Neural cell (in vitro differentiated cells): ENCODE measurements around the gene SAE1. TPM values are rescaled to one million over a fixed set of nuclear protein-coding genes. Genes with fewer than 3 reads are reported as not detected.

Source experiments
- H2AFZ ChIP-seq: fragments of 200-600, 300-800 bp; sonication (generic), shearing (Covaris generic); 2 replicates; pipeline ENCODE4 v1.6.0; 2014; ENCODE audit warnings: low read depth, mild to moderate bottlenecking, antibody characterized with exemption, low read length, moderate library complexity
- H3F3A ChIP-seq: fragments of 200-600 bp; shearing (Covaris generic); 2 replicates; pipeline ENCODE4 v1.6.1; 2016; ENCODE audit warnings: mild to moderate bottlenecking, moderate library complexity, mixed read lengths, antibody characterized with exemption, low read length; ENCODE audit not compliant: insufficient read depth, poor library complexity, severe bottlenecking
- H3K27ac ChIP-seq: fragments of 200-600, 300-800 bp; sonication (generic), shearing (Covaris generic); 2 replicates; pipeline ENCODE4 v1.5.1; 2014; ENCODE audit warnings: mild to moderate bottlenecking, low read length, moderate library complexity
- H3K27me3 ChIP-seq: fragments of 300-800, 200-600 bp; sonication (generic), shearing (Covaris generic); 2 replicates; pipeline ENCODE4 v1.6.0; 2014; ENCODE audit warnings: mild to moderate bottlenecking, low read depth, low read length, moderate library complexity; ENCODE audit not compliant: insufficient read depth
- H3K36me3 ChIP-seq: fragments of 300-800, 200-600 bp; sonication (generic), shearing (Covaris generic); 2 replicates; pipeline ENCODE4 v1.5.1; 2014; ENCODE audit warnings: mild to moderate bottlenecking, antibody characterized with exemption, low read length, moderate library complexity; ENCODE audit not compliant: insufficient read depth
- H3K4me2 ChIP-seq: fragments of 300-800, 200-600 bp; sonication (generic), shearing (Covaris generic); 2 replicates; pipeline ENCODE4 v1.6.0; 2014; ENCODE audit warnings: mild to moderate bottlenecking, low read length
- H3K4me3 ChIP-seq: fragments of 300-800, 200-600 bp; sonication (generic), shearing (Covaris generic); 2 replicates; pipeline ENCODE4 v1.5.1; 2014; ENCODE audit warnings: mild to moderate bottlenecking, low read length, moderate library complexity
- H3K79me2 ChIP-seq: fragments of 200-600 bp; shearing (Covaris generic); replicated peaks from 2 replicates; pipeline ENCODE4 v1.6.0; 2014; ENCODE audit warnings: mild to moderate bottlenecking, low read length, moderate library complexity; ENCODE audit not compliant: insufficient read depth
- H3K9ac ChIP-seq: fragments of 300-800, 200-600 bp; sonication (generic), shearing (Covaris generic); 2 replicates; pipeline ENCODE4 v1.6.1; 2016; ENCODE audit warnings: mild to moderate bottlenecking, low read length, mixed read lengths
- H3K9me2 ChIP-seq: fragments of 200-600 bp; shearing (Covaris generic); 2 replicates; pipeline ENCODE4 v1.6.1; 2016; ENCODE audit warnings: mild to moderate bottlenecking, low read length, mixed read lengths; ENCODE audit not compliant: insufficient read depth
- H3K9me3 ChIP-seq: fragments of 200-600, 300-800 bp; sonication (generic), shearing (Covaris generic); 2 replicates; pipeline ENCODE4 v1.6.1; 2016; ENCODE audit warnings: mild to moderate bottlenecking, mixed run types, low read length, moderate library complexity, mixed read lengths
- H4K20me1 ChIP-seq: fragments of 200-600 bp; shearing (Covaris generic); 2 replicates; pipeline ENCODE4 v1.6.1; 2016; ENCODE audit warnings: mild to moderate bottlenecking, mixed run types; ENCODE audit not compliant: insufficient read depth
- CTCF ChIP-seq: fragments of 450-650 bp; IDR thresholded peaks from 2 replicates; pipeline ENCODE4 v1.5.1; 2014; ENCODE audit warnings: antibody characterized with exemption, mild to moderate bottlenecking, moderate library complexity; ENCODE audit not compliant: poor library complexity, severe bottlenecking
- EP300 ChIP-seq: fragments of 450-650 bp; conservative IDR thresholded peaks from 2 replicates; pipeline ENCODE4 v1.6.1; 2014; ENCODE audit warnings: antibody characterized with exemption, mild to moderate bottlenecking, moderate library complexity; ENCODE audit not compliant: poor library complexity, severe bottlenecking
- EZH2 ChIP-seq: fragments of 200-600, 300-800 bp; shearing (Covaris generic), sonication (generic); IDR thresholded peaks from 2 replicates; pipeline ENCODE4 v1.6.1; 2014; ENCODE audit warnings: antibody characterized with exemption, low read length, borderline replicate concordance, mild to moderate bottlenecking; ENCODE audit not compliant: insufficient read depth, poor library complexity, severe bottlenecking
- MXI1 ChIP-seq: fragments of 450-650 bp; conservative IDR thresholded peaks from 2 replicates; pipeline ENCODE4 v1.6.1; 2014; ENCODE audit warnings: antibody characterized with exemption, mild to moderate bottlenecking; ENCODE audit not compliant: poor library complexity, severe bottlenecking
- POLR2AphosphoS5 ChIP-seq: IDR thresholded peaks from 2 replicates; pipeline ENCODE4 v1.6.1; 2012
- RAD21 ChIP-seq: fragments of 450-650 bp; conservative IDR thresholded peaks from 2 replicates; pipeline ENCODE4 v1.6.1; 2014; ENCODE audit warnings: antibody characterized with exemption, mild to moderate bottlenecking, moderate library complexity
- SMC3 ChIP-seq: fragments of 450-650 bp; conservative IDR thresholded peaks from 2 replicates; pipeline ENCODE4 v1.6.1; 2014; ENCODE audit warnings: antibody characterized with exemption, mild to moderate bottlenecking, moderate library complexity; ENCODE audit not compliant: poor library complexity
- TAF1 ChIP-seq: IDR thresholded peaks from 2 replicates; pipeline ENCODE4 v1.6.1; 2012; ENCODE audit warnings: low read depth
- polyA plus RNA-seq: library from polyadenylated mRNA; depleted of rRNA; stranded (reverse); fragments of >200 nt; gene quantifications from 2 replicates; pipeline ENCODE4 v1.2.3, GENCODE V29; 2014
- TF ChIP-seq, protein P1 (sequence below): IDR thresholded peaks from 2 replicates; pipeline ENCODE4 v1.6.1; 2012; ENCODE audit warnings: borderline replicate concordance

Gene SAE1
- polyA plus RNA-seq, 1 donor from 2014 or later = 178 TPM

GRCh38 chr19:47153266-47153665 lies 22.6 kb downstream of the SAE1 start:
- no peak overlapping the region for H3K4me3 ChIP-seq
- no peak overlapping the region for H3K9ac ChIP-seq
- no peak overlapping the region for H2AFZ ChIP-seq
- H3K9me2 ChIP-seq = no peaks in the 10 kb centered on the region
- H3F3A ChIP-seq = no peaks in the 10 kb centered on the region
- no peak for TF ChIP-seq EP300
- TF ChIP-seq, protein P1, sequence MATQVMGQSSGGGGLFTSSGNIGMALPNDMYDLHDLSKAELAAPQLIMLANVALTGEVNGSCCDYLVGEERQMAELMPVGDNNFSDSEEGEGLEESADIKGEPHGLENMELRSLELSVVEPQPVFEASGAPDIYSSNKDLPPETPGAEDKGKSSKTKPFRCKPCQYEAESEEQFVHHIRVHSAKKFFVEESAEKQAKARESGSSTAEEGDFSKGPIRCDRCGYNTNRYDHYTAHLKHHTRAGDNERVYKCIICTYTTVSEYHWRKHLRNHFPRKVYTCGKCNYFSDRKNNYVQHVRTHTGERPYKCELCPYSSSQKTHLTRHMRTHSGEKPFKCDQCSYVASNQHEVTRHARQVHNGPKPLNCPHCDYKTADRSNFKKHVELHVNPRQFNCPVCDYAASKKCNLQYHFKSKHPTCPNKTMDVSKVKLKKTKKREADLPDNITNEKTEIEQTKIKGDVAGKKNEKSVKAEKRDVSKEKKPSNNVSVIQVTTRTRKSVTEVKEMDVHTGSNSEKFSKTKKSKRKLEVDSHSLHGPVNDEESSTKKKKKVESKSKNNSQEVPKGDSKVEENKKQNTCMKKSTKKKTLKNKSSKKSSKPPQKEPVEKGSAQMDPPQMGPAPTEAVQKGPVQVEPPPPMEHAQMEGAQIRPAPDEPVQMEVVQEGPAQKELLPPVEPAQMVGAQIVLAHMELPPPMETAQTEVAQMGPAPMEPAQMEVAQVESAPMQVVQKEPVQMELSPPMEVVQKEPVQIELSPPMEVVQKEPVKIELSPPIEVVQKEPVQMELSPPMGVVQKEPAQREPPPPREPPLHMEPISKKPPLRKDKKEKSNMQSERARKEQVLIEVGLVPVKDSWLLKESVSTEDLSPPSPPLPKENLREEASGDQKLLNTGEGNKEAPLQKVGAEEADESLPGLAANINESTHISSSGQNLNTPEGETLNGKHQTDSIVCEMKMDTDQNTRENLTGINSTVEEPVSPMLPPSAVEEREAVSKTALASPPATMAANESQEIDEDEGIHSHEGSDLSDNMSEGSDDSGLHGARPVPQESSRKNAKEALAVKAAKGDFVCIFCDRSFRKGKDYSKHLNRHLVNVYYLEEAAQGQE = no peak
- TF ChIP-seq EZH2 = no peak
- TF ChIP-seq POLR2AphosphoS5 = no peak
- TF ChIP-seq MXI1 = no peak
- no peak for TF ChIP-seq SMC3
- no peak for TF ChIP-seq TAF1
- TF ChIP-seq RAD21 = no peak
- no peak for TF ChIP-seq CTCF
- no peaks in the 10 kb centered on the region for H4K20me1 ChIP-seq
- H3K27me3 ChIP-seq = no peaks in the 10 kb centered on the region
- no peak overlapping the region for H3K27ac ChIP-seq
- H3K4me2 ChIP-seq = no peak overlapping the region
- H3K79me2 ChIP-seq = no peaks in the 10 kb centered on the region
- H3K36me3 ChIP-seq = peaks cover 5% of the 10 kb centered on the region
- no peaks in the 10 kb centered on the region for H3K9me3 ChIP-seq

GRCh38 chr19:47155148-47155547 lies 24.5 kb downstream of the SAE1 start:
- Histone ChIP-seq H3K9me2 (no peaks in the 10 kb centered on the region), H3F3A (no peaks in the 10 kb centered on the region), H3K27me3 (no peaks in the 10 kb centered on the region), H3K4me2 (no peak overlapping the region), H3K9me3 (no peaks in the 10 kb centered on the region), H3K36me3 (peaks cover 5% of the 10 kb centered on the region), H3K4me3 (no peak overlapping the region), H3K9ac (no peak overlapping the region), H2AFZ (no peak overlapping the region), H3K79me2 (no peaks in the 10 kb centered on the region), H4K20me1 (no peaks in the 10 kb centered on the region), H3K27ac (no peak overlapping the region)
- TF ChIP-seq RAD21 (no peak), EZH2 (no peak), POLR2AphosphoS5 (no peak), TAF1 (no peak), EP300 (no peak), CTCF (no peak), SMC3 (no peak), MXI1 (no peak)
- TF ChIP-seq, protein P1 = no peak
